Activated naive CD8-positive, alpha-beta T cell (primary cell): ENCODE results near the gene HOXD8.

Experiments used
- H3K27ac Mint-ChIP-seq: one replicate; pipeline ENCODE4 v1.8.0; 2021; ENCODE audit warnings: mixed read lengths
- H3K27me3 Mint-ChIP-seq: one replicate; pipeline ENCODE4 v1.8.0; 2021; ENCODE audit warnings: mixed read lengths
- H3K36me3 Mint-ChIP-seq: one replicate; pipeline ENCODE4 v1.8.0; 2021; ENCODE audit warnings: mixed read lengths
- H3K4me1 Mint-ChIP-seq: one replicate; pipeline ENCODE4 v1.8.0; 2021; ENCODE audit warnings: low read depth, mixed read lengths
- H3K4me3 Mint-ChIP-seq: one replicate; pipeline ENCODE4 v1.8.0; 2021; ENCODE audit warnings: mild to moderate bottlenecking, mixed read lengths
- H3K9me3 Mint-ChIP-seq: one replicate; pipeline ENCODE4 v1.8.0; 2021; ENCODE audit warnings: low read depth, mixed read lengths

Gene HOXD8

GRCh38 chr2:176105078-176105729 lies 24.3 kb upstream of the HOXD8 start:
- Mint-ChIP-seq H3K27me3 (peaks cover 56% of the 10 kb centered on the region), H3K4me1 (peaks cover 30% of the 10 kb centered on the region), H3K4me3 (no peak overlapping the region), H3K36me3 (no peaks in the 10 kb centered on the region), H3K27ac (no peak overlapping the region), H3K9me3 (no peaks in the 10 kb centered on the region)

GRCh38 chr2:176105730-176106580 lies 23.6 kb upstream of the HOXD8 start:
- H3K36me3 Mint-ChIP-seq: no peaks in the 10 kb centered on the region
- peaks cover 59% of the 10 kb centered on the region for H3K27me3 Mint-ChIP-seq
- H3K4me1 Mint-ChIP-seq: peaks cover 30% of the 10 kb centered on the region
- no peaks in the 10 kb centered on the region for H3K9me3 Mint-ChIP-seq
- peak overlapping the region; percentile 84 for H3K4me3 Mint-ChIP-seq
- no peak overlapping the region for H3K27ac Mint-ChIP-seq

GRCh38 chr2:176106581-176107539 lies 22.6 kb upstream of the HOXD8 start, which contains the start of gene HOXD11:
HOXD11 (plus strand) TSS chr2:176107280; CDS start chr2:176107356, 76 bp downstream.
- Mint-ChIP-seq H3K27me3 (peaks cover 61% of the 10 kb centered on the region), H3K4me1 (peaks cover 32% of the 10 kb centered on the region), H3K9me3 (no peaks in the 10 kb centered on the region), H3K27ac (peak within 1 kb of the TSS; percentile 41), H3K36me3 (peaks cover 2% of the 10 kb centered on the region), H3K4me3 (peak within 1 kb of the TSS; percentile 84)

- peaks cover 2% of the 10 kb centered on the region for H3K36me3 Mint-ChIP-seq
- H3K27ac Mint-ChIP-seq: no peak overlapping the region
- peaks cover 58% of the 10 kb centered on the region for H3K27me3 Mint-ChIP-seq
- H3K9me3 Mint-ChIP-seq: no peaks in the 10 kb centered on the region
- H3K4me3 Mint-ChIP-seq: no peak overlapping the region
- H3K4me1 Mint-ChIP-seq: peaks cover 32% of the 10 kb centered on the region
These were observed 21.7 kb upstream of the HOXD8 start for GRCh38 chr2:176107731-176108181.

GRCh38 chr2:176109192-176109901 lies 20.2 kb upstream of the HOXD8 start:
- peaks cover 2% of the 10 kb centered on the region for H3K36me3 Mint-ChIP-seq

GRCh38 chr2:176109946-176110345 lies 19.6 kb upstream of the HOXD8 start:
- H3K27ac Mint-ChIP-seq: peak overlapping the region; percentile 25

More at GRCh38 chr2:176109192-176109901, 20.2 kb upstream of the HOXD8 start:
- Mint-ChIP-seq H3K27me3 (peaks cover 61% of the 10 kb centered on the region), H3K9me3 (no peaks in the 10 kb centered on the region), H3K27ac (peak overlapping the region; percentile 25), H3K4me1 (peaks cover 28% of the 10 kb centered on the region), H3K4me3 (peak overlapping the region; percentile 23)

GRCh38 chr2:176110415-176111308 lies 18.8 kb upstream of the HOXD8 start:
- Mint-ChIP-seq H3K27me3 (peaks cover 56% of the 10 kb centered on the region), H3K36me3 (peaks cover 2% of the 10 kb centered on the region), H3K27ac (no peak overlapping the region), H3K9me3 (no peaks in the 10 kb centered on the region), H3K4me3 (no peak overlapping the region), H3K4me1 (peaks cover 19% of the 10 kb centered on the region)

More at GRCh38 chr2:176109946-176110345, 19.6 kb upstream of the HOXD8 start:
- Mint-ChIP-seq H3K9me3 (no peaks in the 10 kb centered on the region), H3K36me3 (peaks cover 2% of the 10 kb centered on the region), H3K27me3 (peaks cover 60% of the 10 kb centered on the region), H3K4me1 (peaks cover 23% of the 10 kb centered on the region), H3K4me3 (no peak overlapping the region)

- H3K4me3 Mint-ChIP-seq: no peak overlapping the region
- H3K27me3 Mint-ChIP-seq: peaks cover 53% of the 10 kb centered on the region
- H3K4me1 Mint-ChIP-seq: peaks cover 13% of the 10 kb centered on the region
- H3K36me3 Mint-ChIP-seq: peaks cover 2% of the 10 kb centered on the region
- no peak overlapping the region for H3K27ac Mint-ChIP-seq
- no peaks in the 10 kb centered on the region for H3K9me3 Mint-ChIP-seq
These were observed 18.2 kb upstream of the HOXD8 start for GRCh38 chr2:176111309-176111663.

GRCh38 chr2:176111846-176112374 lies 17.6 kb upstream of the HOXD8 start:
- Mint-ChIP-seq H3K9me3 (no peaks in the 10 kb centered on the region), H3K4me3 (no peak overlapping the region), H3K27ac (no peak overlapping the region), H3K4me1 (peaks cover 11% of the 10 kb centered on the region), H3K36me3 (peaks cover 4% of the 10 kb centered on the region), H3K27me3 (peaks cover 55% of the 10 kb centered on the region)

GRCh38 chr2:176112375-176113302 lies 16.9 kb upstream of the HOXD8 start:
- Mint-ChIP-seq H3K9me3 (no peaks in the 10 kb centered on the region), H3K36me3 (peaks cover 4% of the 10 kb centered on the region), H3K27ac (peak overlapping the region; percentile 22), H3K27me3 (peaks cover 55% of the 10 kb centered on the region), H3K4me1 (peaks cover 8% of the 10 kb centered on the region), H3K4me3 (no peak overlapping the region)

- Mint-ChIP-seq H3K27me3 (peaks cover 61% of the 10 kb centered on the region), H3K4me1 (peaks cover 6% of the 10 kb centered on the region), H3K9me3 (peaks cover 3% of the 10 kb centered on the region), H3K27ac (no peak overlapping the region), H3K36me3 (peaks cover 7% of the 10 kb centered on the region), H3K4me3 (no peak overlapping the region)
These were observed 15.2 kb upstream of the HOXD8 start for GRCh38 chr2:176114120-176114929.
